HG03103 (cell line): ENCODE results near the gene FNDC10.
"Not testable (repeated sequence)": the region's sequence is repeated elsewhere in the genome, so short reads cannot be mapped to it uniquely, and the experiment has no call there.

Source experiments
- ATAC-seq: cut with Tn5 transposase; IDR thresholded peaks from one replicate; pipeline ENCODE4 v1.9.1; 2021; ENCODE audit warnings: low read depth; ENCODE audit not compliant: unreplicated experiment

The FNDC10 gene

GRCh38 chr1:1599935-1600860 lies at the start of gene FNDC10:
TSS of gene FNDC10 (minus strand) at chr1:1600135. CDS start at chr1:1600015, 120 bp downstream.
- ATAC-seq, result no peak

GRCh38 chr1:1648265-1648664 lies 48.3 kb upstream of the FNDC10 start:
- ATAC-seq, result not testable (repeated sequence)

GRCh38 chr1:1647567-1648241 lies 47.8 kb upstream of the FNDC10 start:
- not testable (repeated sequence) for ATAC-seq

- not testable (repeated sequence) for ATAC-seq
These were observed 46.4 kb upstream of the FNDC10 start for GRCh38 chr1:1646326-1646725.

GRCh38 chr1:1640711-1641461 lies 41.0 kb upstream of the FNDC10 start:
- not testable (repeated sequence) for ATAC-seq

GRCh38 chr1:1640081-1640480 lies 40.1 kb upstream of the FNDC10 start:
- not testable (repeated sequence) for ATAC-seq

- ATAC-seq, result not testable (repeated sequence)
These were observed 39.4 kb upstream of the FNDC10 start for GRCh38 chr1:1639368-1639767.

GRCh38 chr1:1638528-1638927 lies 38.6 kb upstream of the FNDC10 start:
- ATAC-seq, result not testable (repeated sequence)

- ATAC-seq, result not testable (repeated sequence)
These were observed 37.5 kb upstream of the FNDC10 start for GRCh38 chr1:1637479-1637875.

GRCh38 chr1:1636621-1637478 lies 36.9 kb upstream of the FNDC10 start:
- ATAC-seq, result not testable (repeated sequence)

GRCh38 chr1:1634613-1635012 lies 34.7 kb upstream of the FNDC10 start:
- not testable (repeated sequence) for ATAC-seq

- not testable (repeated sequence) for ATAC-seq
These were observed 33.5 kb upstream of the FNDC10 start for GRCh38 chr1:1633409-1633808.

- no peak for ATAC-seq
These were observed 32.0 kb upstream of the FNDC10 start, which contains the start of gene MMP23B for GRCh38 chr1:1631782-1632420. TSS of gene MMP23B (plus strand) at chr1:1632173. CDS start at chr1:1632219, 46 bp downstream.

GRCh38 chr1:1630965-1631781 lies 31.2 kb upstream of the FNDC10 start:
- ATAC-seq, result no peak

- ATAC-seq, result peak; percentile 52
These were observed 30.4 kb upstream of the FNDC10 start for GRCh38 chr1:1630191-1630964.

- ATAC-seq, result no peak
These were observed 29.7 kb upstream of the FNDC10 start for GRCh38 chr1:1629430-1630190.
